T-cell (primary cell): ENCODE measurements around the gene TRMT1. TPM values are rescaled to one million over a fixed set of nuclear protein-coding genes. Genes with fewer than 3 reads are reported as not detected.

ENCODE experiments used
- ATAC-seq, 4 experiments: fragments of 200-7000 bp in 3 of 4; fragments of 150-1000 bp in 1 of 4; cut with Tn5 transposase; replicated peaks in 1 of 4; 1 replicate in 3 of 4; 2 replicates in 1 of 4; pipeline ENCODE4 v1.10.0; 2021; ENCODE audit warnings: moderate library complexity in 3 of 4, mild to moderate bottlenecking in 2 of 4, moderate number of reproducible peaks in 1 of 4
- CTCF ChIA-PET, 2 donors: fragments of 300-600 bp; sonication (Branson Sonifier 250); formaldehyde crosslinking; loops; one replicate each; lab custom pipeline; 2022; ENCODE audit warnings: antibody characterized with exemption in 2 of 2; lab: Charles Lee
- POLR2A ChIA-PET, 2 donors: fragments of 300-600 bp; sonication (Branson Sonifier 250); formaldehyde crosslinking; loops; one replicate each; lab custom pipeline; 2022; ENCODE audit warnings: antibody characterized with exemption in 2 of 2; lab: Charles Lee
- DNase-seq, 35 experiments: peaks; one replicate each; pipeline versions ENCODE4 v3.0.0 to v3.0.0-alpha.2; 2013 to 2023
- H3K27ac ChIP-seq: one replicate; pipeline ENCODE4 v1.5.1; 2013; ENCODE audit warnings: low read length
- H3K27me3 ChIP-seq, 2 experiments: replicated peaks in 1 of 2; 1 replicate in 1 of 2; 2 replicates in 1 of 2; pipeline versions ENCODE4 v1.6.1 to v1.7.0; 2013; ENCODE audit warnings: low read length in 1 of 2, mixed read lengths in 1 of 2; ENCODE audit not compliant: control insufficient read depth in 2 of 2, insufficient read depth in 2 of 2; ENCODE audit errors: extremely low read depth in 1 of 2
- H3K36me3 ChIP-seq, 2 donors: 1 replicate in 1 of 2; 2 replicates in 1 of 2; pipeline versions ENCODE4 v1.6.1 to v1.7.0; 2013; ENCODE audit warnings: low read length in 1 of 2; ENCODE audit not compliant: control insufficient read depth in 2 of 2, insufficient read depth in 1 of 2; ENCODE audit errors: extremely low read depth in 1 of 2
- H3K4me1 ChIP-seq, 2 experiments: 1 replicate in 1 of 2; 2 replicates in 1 of 2; pipeline versions ENCODE4 v1.6.1 to v1.7.0; 2013; ENCODE audit warnings: low read length in 2 of 2, mixed read lengths in 1 of 2; ENCODE audit not compliant: insufficient read depth in 2 of 2, control insufficient read depth in 1 of 2; ENCODE audit errors: extremely low read depth in 1 of 2
- H3K4me3 ChIP-seq, 2 donors: 1 replicate in 1 of 2; 2 replicates in 1 of 2; pipeline versions ENCODE4 v1.5.1 to v1.7.0; 2013; ENCODE audit warnings: mild to moderate bottlenecking in 2 of 2, low read length in 1 of 2, moderate library complexity in 1 of 2; ENCODE audit not compliant: control insufficient read depth in 1 of 2; ENCODE audit errors: extremely low read depth in 1 of 2
- H3K9me3 ChIP-seq: 2 replicates; pipeline ENCODE4 v1.7.0; 2013
- H3K27ac Mint-ChIP-seq, 2 donors: one replicate each; pipeline ENCODE4 v1.8.0; 2020 to 2021; ENCODE audit warnings: mild to moderate bottlenecking in 2 of 2, mixed read lengths in 2 of 2
- H3K27me3 Mint-ChIP-seq, 2 donors: one replicate each; pipeline ENCODE4 v1.8.0; 2021 to 2022; ENCODE audit warnings: mixed read lengths in 2 of 2
- H3K36me3 Mint-ChIP-seq: one replicate; pipeline ENCODE4 v1.8.0; 2021; ENCODE audit warnings: mixed read lengths
- H3K4me1 Mint-ChIP-seq, 3 donors: one replicate each; pipeline ENCODE4 v1.8.0; 2020 to 2022; ENCODE audit warnings: mixed read lengths in 3 of 3, mild to moderate bottlenecking in 1 of 3
- H3K4me3 Mint-ChIP-seq, 3 donors: one replicate each; pipeline ENCODE4 v1.8.0; 2020 to 2022; ENCODE audit warnings: mild to moderate bottlenecking in 3 of 3, mixed read lengths in 3 of 3, moderate library complexity in 3 of 3
- H3K9me3 Mint-ChIP-seq, 3 donors: one replicate each; pipeline ENCODE4 v1.8.0; 2020 to 2022; ENCODE audit warnings: mixed read lengths in 3 of 3
- WGBS: methylation state at CpG from one replicate; pipeline ENCODE4 v1.1.5; 2013; ENCODE audit warnings: missing lambda C conversion rate; ENCODE audit not compliant: insufficient coverage; 5-methylcytosine and 5-hydroxymethylcytosine counted together
- total RNA-seq, 35 experiments: library from RNA in 6 of 35; stranded (reverse) in 6 of 35; fragments of 120-200 nt in 1 of 35; gene quantifications; one replicate each; pipeline versions ENCODE4 v1.2.1 to v1.2.4 and lab custom pipeline; 2013 to 2026

The TRMT1 gene
- total RNA-seq, 5 donors from 2014 or later (not counting 1 experiment from before 2014, with no cell fraction given) = 68.9 to 121 (median 95.6) TPM

DNA sequence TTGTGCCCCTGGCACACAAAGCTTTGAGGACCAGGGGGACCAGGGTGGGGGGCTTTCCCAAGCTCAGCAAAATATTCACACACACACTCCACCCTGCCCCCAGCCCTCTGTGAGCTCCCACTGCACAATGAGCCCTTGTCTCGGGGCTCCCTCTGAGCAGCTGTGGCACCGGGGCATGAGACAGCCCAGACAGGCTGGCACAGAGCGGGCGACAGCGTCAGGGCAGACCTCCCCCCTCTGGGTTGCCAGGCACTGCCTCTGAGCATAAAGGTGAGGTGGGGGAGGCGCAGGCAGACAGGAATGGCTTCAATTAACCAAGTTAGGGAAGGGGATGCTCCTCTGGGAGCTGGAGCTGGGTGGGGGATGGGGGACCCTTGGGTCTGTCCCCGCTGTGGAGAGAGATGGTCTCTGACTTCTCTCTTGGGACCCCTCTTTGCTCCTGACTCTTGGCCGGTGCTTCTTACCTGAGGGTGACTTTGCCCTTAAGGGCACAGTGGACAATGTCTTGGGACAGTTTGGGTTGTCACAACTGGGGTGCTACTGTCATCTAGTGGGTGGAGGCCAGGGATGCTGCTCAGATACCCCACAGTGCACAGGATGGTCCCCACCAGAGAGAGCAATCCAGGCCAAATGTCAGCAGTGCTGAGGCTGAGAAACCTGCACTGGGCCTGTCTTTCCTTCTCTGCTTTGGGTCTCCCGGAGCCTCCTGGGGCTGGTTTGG, 44.2 kb downstream of the TRMT1 start:
- H3K27me3 Mint-ChIP-seq = peaks cover 0 to 2% of the 10 kb centered on the region in 2 donors
- no peaks in the 10 kb centered on the region for H3K36me3 ChIP-seq
- no peak overlapping the region for H3K4me3 ChIP-seq
- H3K4me1 ChIP-seq = no peaks in the 10 kb centered on the region
- H3K27ac ChIP-seq = no peak overlapping the region
- ChIA-PET POLR2A (no interaction called here), CTCF (interaction anchor here (0.6 to 0.9 kb wide), 2 partner anchors 11 to 69 kb away, joined by 3 to 5 read pairs; no protein-coding TSS in a partner anchor)
- no peaks in the 10 kb centered on the region for H3K36me3 Mint-ChIP-seq
- H3K9me3 ChIP-seq = no peaks in the 10 kb centered on the region
- peaks cover 0 to 41% of the 10 kb centered on the region in 2 experiments for H3K27me3 ChIP-seq
- no peak for ATAC-seq
- H3K9me3 Mint-ChIP-seq = no peaks in the 10 kb centered on the region
- no peaks in the 10 kb centered on the region for H3K4me1 Mint-ChIP-seq
- H3K27ac Mint-ChIP-seq = no peak overlapping the region
- H3K4me3 Mint-ChIP-seq = no peak overlapping the region
- DNase-seq = no peak
- 91% methylated on average over 4 of the region's 9 CpGs for WGBS

DNA sequence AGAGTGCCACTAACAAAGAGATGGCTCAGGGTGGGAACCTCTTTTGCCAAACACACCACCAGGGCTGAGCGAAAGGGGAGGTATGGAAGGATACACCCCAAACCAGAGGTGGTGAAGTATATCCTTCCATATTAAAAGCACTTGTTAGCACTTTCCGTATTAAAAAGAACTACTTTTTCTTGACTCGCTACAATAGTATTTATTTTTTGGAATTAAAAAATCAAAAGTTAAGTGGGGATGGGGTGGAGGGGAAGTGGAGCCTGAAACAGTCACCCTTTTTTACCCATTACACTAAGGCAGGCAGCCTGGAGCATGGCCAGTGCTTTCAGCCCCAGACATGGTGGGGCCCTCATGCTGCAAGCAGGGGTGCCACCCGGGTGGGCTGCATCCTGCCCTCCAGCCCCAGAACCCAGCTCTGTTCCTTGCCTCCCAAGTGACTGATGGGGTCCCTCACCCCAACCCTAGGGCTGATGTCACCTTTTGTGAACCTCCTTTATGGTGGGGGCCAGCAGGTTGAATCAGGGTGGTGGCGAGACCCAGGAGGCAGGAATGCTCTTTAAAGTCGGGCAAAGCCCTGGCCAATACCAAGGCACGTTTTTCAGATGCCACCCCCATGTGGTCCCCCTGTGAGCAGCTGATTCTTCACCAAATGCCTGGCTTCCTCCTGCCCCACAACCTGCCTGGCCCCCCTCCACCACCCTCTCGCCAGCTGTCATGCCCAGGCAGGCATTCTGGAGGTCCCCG, 44.9 kb downstream of the TRMT1 start:
- Histone ChIP-seq H3K27ac (no peak overlapping the region), H3K36me3 (no peaks in the 10 kb centered on the region), H3K9me3 (no peaks in the 10 kb centered on the region), H3K4me1 (no peaks in the 10 kb centered on the region), H3K27me3 (peaks cover 0 to 41% of the 10 kb centered on the region in 2 experiments), H3K4me3 (no peak overlapping the region)
- CTCF ChIA-PET = interaction anchor here (0.6 to 0.9 kb wide), 3 partner anchors 10 to 790 kb away, joined by 3 to 5 read pairs (median 3); no protein-coding TSS in a partner anchor
- no peak for ATAC-seq
- no peaks in the 10 kb centered on the region for H3K36me3 Mint-ChIP-seq
- no peak for DNase-seq
- no peaks in the 10 kb centered on the region for H3K9me3 Mint-ChIP-seq
- H3K27me3 Mint-ChIP-seq = peaks cover 0 to 2% of the 10 kb centered on the region in 2 donors
- H3K4me1 Mint-ChIP-seq = no peaks in the 10 kb centered on the region
- POLR2A ChIA-PET = no interaction called here
- no peak overlapping the region for H3K27ac Mint-ChIP-seq
- 68% methylated on average over 4 of the region's 9 CpGs for WGBS
- no peak overlapping the region for H3K4me3 Mint-ChIP-seq

GRCh38 chr19:13070425-13071140, 46.0 kb downstream of the TRMT1 start:
- ChIA-PET POLR2A (interaction anchor here in 1 of 2 donors (0.5 kb wide), 1 partner anchor 104 kb away, joined by 3 read pairs; no protein-coding TSS in a partner anchor), CTCF (no interaction called here)
- H3K9me3 ChIP-seq = no peaks in the 10 kb centered on the region
- H3K27me3 ChIP-seq = peaks cover 0 to 46% of the 10 kb centered on the region in 2 experiments
- WGBS = 85% methylated on average over 16 of the region's 32 CpGs
- no peaks in the 10 kb centered on the region for H3K36me3 ChIP-seq
- no peak overlapping the region for H3K27ac Mint-ChIP-seq
- no peaks in the 10 kb centered on the region for H3K9me3 Mint-ChIP-seq
- H3K4me3 Mint-ChIP-seq = no peak overlapping the region
- H3K27me3 Mint-ChIP-seq = peaks cover 0 to 2% of the 10 kb centered on the region in 2 donors
- ATAC-seq (no peak), DNase-seq (no peak)
- H3K4me1 Mint-ChIP-seq = no peaks in the 10 kb centered on the region
- H3K4me3 ChIP-seq = no peak overlapping the region
- no peaks in the 10 kb centered on the region for H3K4me1 ChIP-seq
- no peak overlapping the region for H3K27ac ChIP-seq
- H3K36me3 Mint-ChIP-seq = no peaks in the 10 kb centered on the region

GRCh38 chr19:13069415-13070359, 46.9 kb downstream of the TRMT1 start:
- no peaks in the 10 kb centered on the region for H3K4me1 Mint-ChIP-seq
- peaks cover 0 to 50% of the 10 kb centered on the region in 2 experiments for H3K27me3 ChIP-seq
- POLR2A ChIA-PET = interaction anchor here in 1 of 2 donors (0.5 kb wide), 1 partner anchor 103 kb away, joined by 3 read pairs; no protein-coding TSS in a partner anchor
- H3K4me3 ChIP-seq = no peak overlapping the region
- H3K27ac Mint-ChIP-seq = no peak overlapping the region
- DNase-seq (no peak), ATAC-seq (no peak)
- 71% methylated on average over 20 of the region's 20 CpGs for WGBS
- no peaks in the 10 kb centered on the region for H3K9me3 Mint-ChIP-seq
- H3K27me3 Mint-ChIP-seq = peaks cover 0 to 2% of the 10 kb centered on the region in 2 donors
- no peaks in the 10 kb centered on the region for H3K36me3 ChIP-seq
- H3K4me3 Mint-ChIP-seq = no peak overlapping the region
- CTCF ChIA-PET = no interaction called here
- H3K36me3 Mint-ChIP-seq = no peaks in the 10 kb centered on the region
- no peaks in the 10 kb centered on the region for H3K4me1 ChIP-seq
- H3K27ac ChIP-seq = no peak overlapping the region
- H3K9me3 ChIP-seq = no peaks in the 10 kb centered on the region

GRCh38 chr19:13068085-13068846, 48.3 kb downstream of the TRMT1 start:
- Mint-ChIP-seq H3K27me3 (peaks cover 4 to 5% of the 10 kb centered on the region in 2 donors), H3K4me1 (no peaks in the 10 kb centered on the region), H3K27ac (no peak overlapping the region), H3K9me3 (no peaks in the 10 kb centered on the region), H3K36me3 (no peaks in the 10 kb centered on the region), H3K4me3 (no peak overlapping the region)
- ATAC-seq (no peak), DNase-seq (no peak)
- Histone ChIP-seq H3K27ac (no peak overlapping the region), H3K4me3 (no peak overlapping the region), H3K4me1 (no peaks in the 10 kb centered on the region), H3K27me3 (peaks cover 0 to 51% of the 10 kb centered on the region in 2 experiments), H3K36me3 (no peaks in the 10 kb centered on the region), H3K9me3 (no peaks in the 10 kb centered on the region)
- POLR2A ChIA-PET = no interaction called here
- WGBS = 76% methylated on average over 6 of the region's 6 CpGs
- CTCF ChIA-PET = interaction anchor here in 1 of 2 donors (0.6 kb wide), 1 partner anchor 69 kb away, joined by 4 read pairs; no protein-coding TSS in a partner anchor
